GM21423 (cell line): ENCODE data around the gene PTPRM.

Experiments
- ATAC-seq: cut with Tn5 transposase; IDR thresholded peaks from one replicate; pipeline ENCODE4 v1.9.1; 2021; ENCODE audit warnings: mild to moderate bottlenecking, moderate library complexity; ENCODE audit not compliant: unreplicated experiment

The PTPRM gene

DNA sequence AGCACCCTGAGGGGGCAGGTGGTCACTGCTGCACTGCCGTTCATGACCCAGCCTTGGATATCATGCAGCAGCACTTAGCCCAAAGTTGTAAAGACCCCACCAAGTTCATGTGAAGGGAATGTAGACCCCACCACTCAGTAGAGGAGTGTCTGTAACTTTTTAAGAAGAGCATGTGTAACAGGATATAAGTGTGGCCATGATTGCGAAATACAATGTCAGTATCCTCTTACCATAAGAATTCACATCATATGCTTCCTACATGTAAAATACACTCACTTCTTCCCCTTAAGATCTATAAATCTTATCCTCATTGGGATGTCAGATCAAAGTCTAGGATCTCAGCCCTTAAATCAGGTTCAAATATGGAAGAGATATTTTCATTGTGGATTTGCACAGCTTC is 276.9 kb downstream of the PTPRM start:
- ATAC-seq = no peak

GRCh38 chr18:7844418-7844817 is 277.3 kb downstream of the PTPRM start:
- no peak for ATAC-seq

DNA sequence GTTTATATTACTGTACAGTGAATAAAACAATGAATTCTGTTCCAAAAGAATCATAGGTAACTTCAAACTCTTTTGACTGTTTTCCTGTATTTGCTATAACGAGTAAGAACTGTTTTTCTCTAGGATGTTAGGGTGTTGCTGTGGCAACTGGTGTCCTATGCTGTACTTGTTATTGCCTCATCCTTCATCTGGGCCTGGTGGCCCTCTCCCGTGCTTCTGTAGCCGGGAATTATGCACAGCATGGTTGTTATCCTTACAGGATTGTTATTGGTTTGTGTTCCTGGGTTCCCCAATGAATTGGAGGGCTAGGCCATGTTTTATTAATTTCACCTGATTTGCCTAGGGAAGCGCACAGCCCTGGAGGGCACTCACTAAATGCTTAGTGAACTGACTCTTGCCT is 279.2 kb downstream of the PTPRM start:
- ATAC-seq = no peak

DNA sequence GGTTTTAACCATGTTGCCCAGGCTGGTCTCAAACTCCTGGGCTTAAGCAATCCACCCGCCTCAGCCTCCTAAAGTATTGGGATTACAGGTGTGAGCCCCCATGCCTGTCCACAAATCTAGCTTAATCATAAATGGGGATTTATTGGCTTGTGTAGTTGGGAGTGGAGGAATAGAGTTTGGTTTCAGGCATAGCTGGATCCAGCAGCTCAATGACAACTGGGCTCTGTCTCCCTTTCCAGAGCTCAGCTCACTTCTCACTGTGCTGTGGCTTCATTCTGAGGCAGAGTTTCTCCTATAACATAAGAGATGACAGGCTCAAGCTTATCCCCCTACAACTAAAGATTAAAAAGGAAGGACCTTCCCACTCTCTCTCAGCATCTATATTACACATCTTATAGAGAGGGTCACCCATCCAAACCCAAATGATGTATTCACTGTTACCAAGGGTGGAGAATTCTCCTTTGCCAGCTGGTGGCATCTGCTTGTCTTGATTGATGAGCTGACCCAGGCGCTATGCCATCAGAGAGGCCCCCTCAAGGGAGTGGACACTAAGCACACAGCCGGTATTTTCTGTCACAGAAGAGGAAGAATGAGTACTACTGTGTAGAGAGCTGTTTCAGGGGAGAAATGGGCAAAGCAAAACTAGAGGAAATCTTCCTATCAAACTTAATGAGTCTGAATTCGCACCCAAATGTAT is 280.4 kb downstream of the PTPRM start:
- ATAC-seq = no peak

GRCh38 chr18:7848054-7848412 is 280.9 kb downstream of the PTPRM start:
- ATAC-seq = no peak

- no peak for ATAC-seq
These were observed 283.3 kb downstream of the PTPRM start for GRCh38 chr18:7850446-7850845.

GRCh38 chr18:7855028-7855427 is 287.9 kb downstream of the PTPRM start:
- ATAC-seq = no peak

DNA sequence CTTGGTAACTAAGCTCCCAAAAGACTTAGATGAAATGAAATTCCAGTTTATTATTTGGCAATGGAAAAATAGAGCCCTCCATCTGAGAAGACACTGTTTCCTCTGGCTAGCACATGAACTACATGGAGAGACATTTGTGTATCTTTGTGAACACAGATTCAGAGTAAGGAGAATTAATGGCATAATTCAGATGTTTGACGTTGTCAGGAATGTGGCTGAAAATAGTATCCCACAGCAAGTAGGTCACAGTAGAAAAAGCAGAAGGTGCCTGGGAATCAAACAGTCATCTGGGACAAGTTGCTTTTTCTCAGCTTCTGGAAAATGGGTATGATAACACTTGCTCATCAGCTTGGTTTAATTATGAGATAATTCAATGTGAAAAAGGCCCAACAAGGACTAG is 288.6 kb downstream of the PTPRM start:
- no peak for ATAC-seq

DNA sequence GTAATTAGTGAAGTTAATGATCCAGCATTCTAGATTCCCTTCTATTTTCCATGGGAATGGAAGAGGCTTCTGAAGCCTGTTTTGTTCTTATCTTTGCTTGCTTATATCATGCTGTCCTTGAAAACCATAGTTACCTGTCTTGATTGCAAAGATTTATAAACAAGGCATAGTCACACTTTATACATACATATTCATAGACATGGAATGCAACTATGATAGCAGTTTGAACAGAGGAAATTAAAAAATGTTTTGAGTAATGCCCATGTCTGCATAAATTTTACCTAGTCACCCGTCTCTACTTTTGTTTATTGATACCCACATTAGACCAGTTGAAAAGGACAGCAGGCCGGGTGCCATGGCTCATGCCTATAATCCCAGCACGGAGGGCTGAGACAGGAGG is 289.0 kb downstream of the PTPRM start:
- ATAC-seq = no peak

- ATAC-seq = no peak
These were observed 289.6 kb downstream of the PTPRM start for GRCh38 chr18:7856733-7857132.

DNA sequence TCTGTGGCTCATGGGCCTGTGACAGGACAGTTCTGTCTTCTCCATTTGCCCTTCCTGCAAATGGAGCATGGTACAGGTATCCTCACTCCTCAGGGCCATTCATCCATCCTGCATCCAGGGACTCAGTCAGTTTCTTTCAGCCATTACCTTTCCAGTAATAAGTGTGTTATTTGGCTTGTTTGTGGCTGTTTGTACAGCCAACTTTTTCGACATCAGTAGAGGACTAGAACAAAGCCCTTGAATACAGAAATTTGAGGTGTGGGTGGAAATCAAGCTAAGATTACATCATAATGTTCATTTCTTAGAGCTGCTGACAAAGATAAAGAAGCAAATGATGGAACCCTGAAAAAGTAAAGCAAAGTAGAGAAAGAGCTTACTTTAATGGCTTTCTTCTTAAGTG is 290.4 kb downstream of the PTPRM start:
- no peak for ATAC-seq

DNA sequence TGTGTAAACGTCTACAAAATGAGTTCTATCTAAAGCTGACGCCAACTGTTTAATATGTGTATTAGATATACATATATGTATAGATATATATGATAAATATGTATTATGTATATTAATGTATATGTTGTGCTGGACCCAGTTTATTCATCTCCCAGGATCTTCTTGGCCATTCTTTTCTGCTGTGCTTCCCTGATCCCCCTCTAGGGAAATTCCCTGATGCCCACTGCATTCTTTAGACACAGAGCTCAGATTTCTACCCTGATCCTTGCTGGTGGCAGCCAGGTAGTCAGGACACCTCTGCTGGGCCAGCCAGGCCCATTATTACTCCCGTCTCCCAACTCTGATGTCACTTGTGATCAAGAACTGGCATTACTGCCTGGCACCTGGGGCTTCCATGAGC is 292.0 kb downstream of the PTPRM start:
- ATAC-seq = no peak

- no peak for ATAC-seq
These were observed 303.1 kb downstream of the PTPRM start for GRCh38 chr18:7870266-7870665.

GRCh38 chr18:7870855-7871254 is 303.7 kb downstream of the PTPRM start:
- ATAC-seq = no peak

GRCh38 chr18:7871560-7872456 is 304.7 kb downstream of the PTPRM start:
- no peak for ATAC-seq

DNA sequence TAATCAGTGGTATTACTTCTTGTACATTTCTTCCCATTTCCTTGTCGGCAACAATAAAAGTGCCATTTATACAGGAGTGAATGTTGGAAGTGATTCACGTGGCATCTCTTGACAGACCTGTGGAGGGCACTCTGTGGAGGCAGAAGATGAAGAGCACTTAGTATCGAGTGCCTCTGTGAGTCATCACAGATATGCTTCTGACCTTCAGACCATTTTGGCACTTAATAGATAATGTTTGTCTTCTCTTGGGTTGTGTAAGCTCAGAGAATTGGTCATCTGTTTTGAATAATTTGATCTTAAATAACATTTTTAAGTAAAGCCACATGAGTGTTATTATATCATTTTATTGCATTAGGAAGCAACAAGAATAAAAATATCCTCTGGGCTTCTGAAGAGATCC is 305.5 kb downstream of the PTPRM start:
- no peak for ATAC-seq

GRCh38 chr18:7873316-7873715 is 306.2 kb downstream of the PTPRM start:
- ATAC-seq = no peak

- ATAC-seq = no peak
These were observed 309.4 kb downstream of the PTPRM start for GRCh38 chr18:7876354-7877104.

DNA sequence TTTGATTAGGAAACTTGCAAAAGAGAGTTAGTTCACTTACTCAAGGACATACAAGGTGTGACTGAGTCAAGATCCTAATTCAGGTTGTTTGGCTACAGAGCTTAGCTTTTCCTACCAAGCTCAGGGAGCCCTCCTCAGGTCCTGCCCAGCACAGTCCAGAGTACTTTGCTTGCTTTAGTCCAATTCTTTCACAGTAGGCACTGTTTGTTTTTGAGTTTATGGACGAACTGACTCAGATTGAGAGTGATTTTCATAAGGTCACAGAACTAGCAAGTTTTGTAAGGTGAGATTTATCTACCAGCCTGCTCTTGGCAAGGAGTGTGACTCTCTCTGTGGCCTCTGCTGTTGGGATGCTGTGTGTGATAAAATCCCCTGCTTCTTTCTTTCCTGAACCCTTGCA is 310.5 kb downstream of the PTPRM start:
- ATAC-seq = no peak

DNA sequence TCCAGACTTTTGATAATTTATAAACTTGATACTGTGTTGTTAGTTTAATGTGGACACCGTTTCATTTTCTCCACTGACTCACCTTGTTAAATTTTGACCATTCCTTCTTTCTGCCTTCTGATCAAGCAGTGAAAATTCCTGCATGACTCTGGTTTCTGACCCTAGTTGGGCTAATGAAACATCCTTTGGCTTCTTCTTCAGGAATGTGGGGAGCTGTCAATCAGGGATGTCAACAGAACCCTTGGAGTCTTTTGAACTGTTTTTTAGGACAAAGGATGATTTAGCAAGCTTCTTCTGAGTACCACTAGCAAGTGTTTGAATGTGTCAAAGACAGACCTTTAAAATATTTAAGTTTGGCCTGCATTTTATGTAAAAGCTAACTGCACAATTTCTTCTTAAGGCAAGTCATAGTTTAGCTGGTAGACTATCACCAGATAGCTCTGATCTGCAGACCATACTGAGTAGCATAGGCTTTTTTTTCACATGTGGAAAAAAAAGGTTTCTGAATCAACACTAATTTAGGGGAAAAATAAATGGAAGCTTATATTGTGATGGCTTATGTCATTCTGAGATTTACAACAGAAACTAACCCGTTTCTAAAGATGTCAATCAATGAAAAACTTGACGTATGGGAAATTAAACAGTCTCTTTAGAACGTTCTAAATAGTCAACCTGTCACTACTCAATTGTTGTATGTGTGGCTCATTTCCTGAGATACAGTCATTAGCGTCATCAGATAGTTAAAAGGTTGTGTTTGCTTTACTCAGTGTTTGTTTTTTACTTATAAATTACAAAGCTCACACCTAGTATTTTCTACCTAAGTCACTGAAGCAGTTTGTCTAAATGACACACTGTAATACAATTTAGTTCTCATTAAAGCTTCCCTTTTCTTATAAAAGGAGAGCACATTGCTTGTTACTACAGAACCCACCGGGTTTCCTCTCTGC is 311.4 kb downstream of the PTPRM start:
- no peak for ATAC-seq

GRCh38 chr18:7879717-7880116 is 312.6 kb downstream of the PTPRM start:
- ATAC-seq = no peak
